ENCODE results near the gene S1PR4. TPM values are rescaled to one million over a fixed set of nuclear protein-coding genes. Genes with fewer than 3 reads are reported as not detected.

The S1PR4 gene
- total and polyA plus RNA-seq, 2 of the 13 experiments (the other 11 are each of a cell fraction or from before 2014, with no cell fraction given): 0.07 to 0.09 TPM

DNA sequence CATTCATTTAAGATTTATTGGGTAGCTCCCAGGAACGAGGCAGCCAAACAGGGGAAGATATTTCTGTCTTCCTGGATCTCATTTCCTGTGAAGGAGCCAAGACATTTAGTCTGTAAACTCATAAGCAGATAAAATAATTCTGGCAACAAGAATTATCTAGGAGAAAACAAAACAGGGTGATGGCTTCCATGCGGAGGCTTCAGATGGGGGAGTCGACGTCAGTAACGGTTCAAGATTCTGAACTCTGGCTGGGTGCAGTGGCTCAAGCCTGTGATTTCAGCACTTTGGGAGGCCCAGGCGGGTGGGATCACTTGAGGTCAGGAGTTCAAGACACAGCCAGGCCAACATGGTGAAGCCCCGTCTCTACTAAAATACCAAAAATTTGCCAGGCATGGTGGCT is 41.5 kb upstream of the S1PR4 start (continued):
- no peak for TF ChIP-seq ZNF382 (CRISPR knock-in tag; IDR thresholded peaks at IDR 0.05; ENCODE audit: borderline replicate concordance)
- TF ChIP-seq EZH2 (conservative IDR thresholded peaks at IDR 0.05; ENCODE audit: low read depth, low read length): no peak
- TF ChIP-seq, protein P1, sequence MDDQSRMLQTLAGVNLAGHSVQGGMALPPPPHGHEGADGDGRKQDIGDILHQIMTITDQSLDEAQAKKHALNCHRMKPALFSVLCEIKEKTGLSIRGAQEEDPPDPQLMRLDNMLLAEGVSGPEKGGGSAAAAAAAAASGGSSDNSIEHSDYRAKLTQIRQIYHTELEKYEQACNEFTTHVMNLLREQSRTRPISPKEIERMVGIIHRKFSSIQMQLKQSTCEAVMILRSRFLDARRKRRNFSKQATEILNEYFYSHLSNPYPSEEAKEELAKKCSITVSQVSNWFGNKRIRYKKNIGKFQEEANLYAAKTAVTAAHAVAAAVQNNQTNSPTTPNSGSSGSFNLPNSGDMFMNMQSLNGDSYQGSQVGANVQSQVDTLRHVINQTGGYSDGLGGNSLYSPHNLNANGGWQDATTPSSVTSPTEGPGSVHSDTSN (CRISPR knock-in tag; IDR thresholded peaks at IDR 0.05; ENCODE audit: borderline replicate concordance): no peak
- no peak for TF ChIP-seq POGZ (CRISPR knock-in tag; IDR thresholded peaks at IDR 0.05)

DNA sequence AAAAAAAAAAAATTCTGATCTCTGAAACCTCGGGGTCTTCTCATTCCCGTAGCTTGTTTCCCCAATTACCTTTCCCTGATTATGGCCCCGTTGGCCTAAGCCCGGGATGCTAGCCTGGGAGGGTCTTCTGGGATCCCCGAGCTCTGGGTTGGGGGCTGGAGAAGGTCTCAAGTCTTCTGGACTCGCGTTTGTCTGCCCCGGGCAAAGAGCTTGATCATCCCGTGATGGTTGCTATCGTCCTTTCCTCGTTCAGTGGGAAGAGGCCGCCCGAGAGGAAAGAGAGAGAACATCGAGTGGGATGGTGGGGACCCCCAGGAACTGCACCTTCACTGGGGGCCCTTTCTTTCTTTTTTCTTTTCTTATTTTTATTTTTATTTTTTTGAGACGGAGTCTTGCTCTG is 40.3 kb upstream of the S1PR4 start:
- in situ Hi-C loops (cut with HindIII; ENCODE audit: extremely low pct_ligation_motif_present, low pct_unique_long_range_greater_than_20kb): no loop called here
- WGBS (ENCODE audit: low lambda C conversion rate): 43% methylated on average over 15 of the region's 15 CpGs
- H3K9ac ChIP-seq (ENCODE audit: insufficient read depth, low read depth, low read length): no peak overlapping the region
- H3K4me1 ChIP-seq (ENCODE audit: insufficient read depth, low read length): peaks cover 6% of the 10 kb centered on the region; the same call in 1 of the 2 replicates
- no peaks in the 10 kb centered on the region for H3K9me3 ChIP-seq (ENCODE audit: low read length)
- H3K79me2 ChIP-seq (ENCODE audit: insufficient read depth, low read length): no peaks in the 10 kb centered on the region
- H4K20me1 ChIP-seq (ENCODE audit: insufficient read depth, low read length): no peaks in the 10 kb centered on the region
- H3K27ac ChIP-seq (ENCODE audit: extremely low read length, insufficient read depth, low read length): no peak overlapping the region
- POLR2A ChIA-PET: no interaction called here
- ATAC-seq: no peak
- CTCF ChIA-PET (ENCODE audit: low intra/inter-chr PET ratio, low total read pairs): no interaction called here
- no peak overlapping the region for H3K4me3 ChIP-seq (replicated peaks in 1 of 3; ENCODE audit: insufficient read depth in 1 of 3, low read depth in 2 of 3, low read length in 3 of 3)
- no peak overlapping the region for H3K4me2 ChIP-seq (ENCODE audit: low read depth, low read length)
- H3K36me3 ChIP-seq (replicated peaks in 1 of 2; ENCODE audit: control insufficient read depth in 1 of 2, insufficient read depth in 2 of 2, low read length in 2 of 2): no peaks in the 10 kb centered on the region
- BruUV-seq (replicated peaks): no TSS peak
- no peak overlapping the region for H2AFZ ChIP-seq (ENCODE audit: low read length)
- intact Hi-C loops (cut with micrococcal nuclease; ENCODE audit: unreplicated experiment): no loop called here
- H3K27me3 ChIP-seq (ENCODE audit: control insufficient read depth in 1 of 2, insufficient read depth in 2 of 2, low read length in 2 of 2): peaks cover 0 to 3% of the 10 kb centered on the region in 2 experiments; a peak in 1 of 5 replicates
- no peak for DNase-seq (ENCODE audit: low spot score)
- FAIRE-seq: no peak
- TF ChIP-seq ZNF816 (CRISPR knock-in tag; IDR thresholded peaks at IDR 0.05; ENCODE audit: borderline replicate concordance) (no peak), NPAS2 (CRISPR knock-in tag; IDR thresholded peaks at IDR 0.05; ENCODE audit: borderline replicate concordance) (no peak), ERF (CRISPR knock-in tag; IDR thresholded peaks at IDR 0.05) (no peak), ZNF275 (CRISPR knock-in tag; IDR thresholded peaks at IDR 0.05; ENCODE audit: borderline replicate concordance) (no peak), ELF3 (CRISPR knock-in tag; IDR thresholded peaks at IDR 0.05) (no peak), ZSCAN30 (CRISPR knock-in tag; IDR thresholded peaks at IDR 0.05) (no peak), ZNF782 (CRISPR knock-in tag; IDR thresholded peaks at IDR 0.05; ENCODE audit: borderline replicate concordance) (no peak), HCFC1 (IDR thresholded peaks at IDR 0.05; ENCODE audit: low read depth, low read length) (no peak), ZNF18 (CRISPR knock-in tag; IDR thresholded peaks at IDR 0.05; ENCODE audit: insufficient replicate concordance) (no peak), KDM1A (CRISPR knock-in tag; IDR thresholded peaks at IDR 0.05) (no peak)
- TF ChIP-seq, protein P2, sequence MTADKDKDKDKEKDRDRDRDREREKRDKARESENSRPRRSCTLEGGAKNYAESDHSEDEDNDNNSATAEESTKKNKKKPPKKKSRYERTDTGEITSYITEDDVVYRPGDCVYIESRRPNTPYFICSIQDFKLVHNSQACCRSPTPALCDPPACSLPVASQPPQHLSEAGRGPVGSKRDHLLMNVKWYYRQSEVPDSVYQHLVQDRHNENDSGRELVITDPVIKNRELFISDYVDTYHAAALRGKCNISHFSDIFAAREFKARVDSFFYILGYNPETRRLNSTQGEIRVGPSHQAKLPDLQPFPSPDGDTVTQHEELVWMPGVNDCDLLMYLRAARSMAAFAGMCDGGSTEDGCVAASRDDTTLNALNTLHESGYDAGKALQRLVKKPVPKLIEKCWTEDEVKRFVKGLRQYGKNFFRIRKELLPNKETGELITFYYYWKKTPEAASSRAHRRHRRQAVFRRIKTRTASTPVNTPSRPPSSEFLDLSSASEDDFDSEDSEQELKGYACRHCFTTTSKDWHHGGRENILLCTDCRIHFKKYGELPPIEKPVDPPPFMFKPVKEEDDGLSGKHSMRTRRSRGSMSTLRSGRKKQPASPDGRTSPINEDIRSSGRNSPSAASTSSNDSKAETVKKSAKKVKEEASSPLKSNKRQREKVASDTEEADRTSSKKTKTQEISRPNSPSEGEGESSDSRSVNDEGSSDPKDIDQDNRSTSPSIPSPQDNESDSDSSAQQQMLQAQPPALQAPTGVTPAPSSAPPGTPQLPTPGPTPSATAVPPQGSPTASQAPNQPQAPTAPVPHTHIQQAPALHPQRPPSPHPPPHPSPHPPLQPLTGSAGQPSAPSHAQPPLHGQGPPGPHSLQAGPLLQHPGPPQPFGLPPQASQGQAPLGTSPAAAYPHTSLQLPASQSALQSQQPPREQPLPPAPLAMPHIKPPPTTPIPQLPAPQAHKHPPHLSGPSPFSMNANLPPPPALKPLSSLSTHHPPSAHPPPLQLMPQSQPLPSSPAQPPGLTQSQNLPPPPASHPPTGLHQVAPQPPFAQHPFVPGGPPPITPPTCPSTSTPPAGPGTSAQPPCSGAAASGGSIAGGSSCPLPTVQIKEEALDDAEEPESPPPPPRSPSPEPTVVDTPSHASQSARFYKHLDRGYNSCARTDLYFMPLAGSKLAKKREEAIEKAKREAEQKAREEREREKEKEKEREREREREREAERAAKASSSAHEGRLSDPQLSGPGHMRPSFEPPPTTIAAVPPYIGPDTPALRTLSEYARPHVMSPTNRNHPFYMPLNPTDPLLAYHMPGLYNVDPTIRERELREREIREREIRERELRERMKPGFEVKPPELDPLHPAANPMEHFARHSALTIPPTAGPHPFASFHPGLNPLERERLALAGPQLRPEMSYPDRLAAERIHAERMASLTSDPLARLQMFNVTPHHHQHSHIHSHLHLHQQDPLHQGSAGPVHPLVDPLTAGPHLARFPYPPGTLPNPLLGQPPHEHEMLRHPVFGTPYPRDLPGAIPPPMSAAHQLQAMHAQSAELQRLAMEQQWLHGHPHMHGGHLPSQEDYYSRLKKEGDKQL (CRISPR knock-in tag; IDR thresholded peaks at IDR 0.05; ENCODE audit: low read depth): no peak

Measured in HepG2 (cell line).